ENCODE data around the gene GSN. TPM values are rescaled to one million over a fixed set of nuclear protein-coding genes. Genes with fewer than 3 reads are reported as not detected.
"Not testable (repeated sequence)": the region's sequence is repeated elsewhere in the genome, so short reads cannot be mapped to it uniquely, and the experiment has no call there.

Gene GSN
- polyA plus RNA-seq, 5 donors, result 40.8 to 67.9 (median 49.2) TPM

DNA sequence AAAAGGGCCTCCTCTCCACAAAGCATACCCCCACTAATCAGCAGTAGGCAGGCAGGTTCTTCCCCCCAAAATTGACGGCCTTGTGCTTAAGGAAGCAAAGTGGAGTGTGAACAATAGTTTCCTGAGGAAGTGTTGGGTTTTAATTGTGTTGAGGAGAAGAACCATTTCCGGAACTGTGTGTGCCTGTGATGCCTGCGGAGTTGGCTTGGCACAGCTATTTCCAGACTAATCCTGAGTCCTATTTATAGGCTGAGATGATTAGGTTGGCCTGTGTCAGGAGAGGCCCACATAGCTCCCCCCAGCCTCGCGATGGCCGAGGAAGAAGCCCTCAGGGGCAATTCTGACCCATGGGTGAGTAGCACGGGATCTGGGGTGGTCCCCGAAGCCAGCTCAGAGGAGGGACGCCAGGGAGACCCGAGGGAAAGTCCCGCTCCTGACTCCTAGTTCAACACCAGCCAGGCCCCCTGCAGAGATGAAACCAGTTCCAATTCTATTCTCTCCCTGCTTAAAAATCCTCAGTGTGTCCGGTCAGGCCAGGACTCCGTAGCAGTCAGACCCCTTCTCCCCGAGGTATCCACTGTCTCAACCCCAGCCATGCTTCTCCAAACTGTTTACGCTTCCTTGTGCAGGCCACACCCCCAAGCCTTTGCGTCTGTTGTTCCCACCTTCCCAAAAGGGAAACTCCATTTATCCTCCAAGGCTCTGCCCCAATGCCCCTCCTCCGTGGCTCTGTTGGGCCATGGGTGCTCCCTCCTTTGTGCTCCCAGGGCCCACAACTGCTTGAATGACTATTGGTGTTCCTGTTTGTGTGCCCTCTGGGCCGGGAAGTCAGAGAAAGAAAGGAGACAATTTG lies 18.1 kb downstream of the GSN start:
- no peak for DNase-seq

DNA sequence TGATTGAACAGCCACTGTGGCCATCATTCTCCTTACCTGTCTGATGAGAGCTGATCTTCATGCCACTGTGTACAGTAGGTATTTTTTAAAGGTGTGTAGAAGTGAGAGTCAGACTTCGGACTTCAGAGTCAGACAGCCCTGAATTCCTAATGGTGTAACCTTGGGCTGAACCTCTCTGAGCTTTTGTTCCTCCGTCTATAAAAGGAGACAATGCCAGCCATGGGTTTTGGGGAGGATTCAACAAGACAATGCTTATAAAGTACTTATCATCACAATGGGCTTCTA lies 18.7 kb downstream of the GSN start:
- no peak for DNase-seq

DNA sequence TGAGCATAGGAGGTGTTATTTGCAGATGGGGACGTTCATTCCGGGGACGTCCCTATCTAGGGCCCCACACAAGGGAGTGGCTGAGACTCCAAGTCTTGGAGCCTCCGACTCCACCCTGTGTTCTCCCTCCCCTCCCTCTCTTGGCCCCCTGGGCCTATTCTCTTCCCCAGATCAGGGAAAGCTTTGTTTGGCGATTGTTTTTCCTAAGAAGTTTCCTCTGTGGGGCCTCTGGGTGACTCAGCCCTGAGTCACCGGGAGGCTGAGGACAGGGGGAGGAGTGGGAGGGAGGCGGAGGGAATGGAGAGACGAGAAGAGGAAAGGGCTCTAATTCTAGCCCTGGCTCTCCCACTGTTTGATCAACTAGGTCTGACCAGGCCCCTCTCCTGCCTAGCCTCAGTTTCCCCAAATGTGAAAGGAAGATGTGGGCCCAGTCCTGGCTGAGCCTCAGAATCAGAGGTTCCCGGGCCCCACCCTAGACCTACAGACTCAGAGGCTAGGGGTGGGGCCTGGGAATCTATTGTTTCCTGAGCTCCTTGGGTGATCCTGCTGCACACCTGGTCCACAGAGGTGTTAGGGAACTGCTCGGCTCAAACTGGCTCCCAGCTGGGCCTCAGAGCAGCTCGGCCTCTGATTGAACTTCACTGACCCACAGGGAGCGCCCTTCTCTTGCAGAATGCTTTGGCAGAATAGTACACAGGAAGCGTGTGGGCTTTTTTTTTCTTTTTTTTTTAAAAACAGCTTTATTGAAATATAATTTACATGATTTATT lies 19.2 kb downstream of the GSN start:
- no peak for DNase-seq

DNA sequence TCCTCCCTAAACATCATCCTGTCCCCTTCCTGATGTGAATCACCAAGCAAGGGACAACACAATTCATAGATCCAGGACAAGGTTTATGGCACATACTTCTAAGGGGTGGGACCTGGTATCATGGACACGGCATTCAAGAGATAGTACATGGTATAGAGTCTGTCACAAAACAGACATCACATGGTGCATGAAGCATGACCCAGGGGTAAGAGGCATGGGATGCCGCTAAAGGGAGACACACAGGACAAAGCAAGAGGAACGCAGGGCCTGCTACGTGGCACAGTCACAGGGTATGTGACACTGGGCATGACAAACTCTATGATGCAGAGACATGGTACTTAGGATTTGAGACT lies 20.7 kb downstream of the GSN start:
- DNase-seq, result no peak

DNA sequence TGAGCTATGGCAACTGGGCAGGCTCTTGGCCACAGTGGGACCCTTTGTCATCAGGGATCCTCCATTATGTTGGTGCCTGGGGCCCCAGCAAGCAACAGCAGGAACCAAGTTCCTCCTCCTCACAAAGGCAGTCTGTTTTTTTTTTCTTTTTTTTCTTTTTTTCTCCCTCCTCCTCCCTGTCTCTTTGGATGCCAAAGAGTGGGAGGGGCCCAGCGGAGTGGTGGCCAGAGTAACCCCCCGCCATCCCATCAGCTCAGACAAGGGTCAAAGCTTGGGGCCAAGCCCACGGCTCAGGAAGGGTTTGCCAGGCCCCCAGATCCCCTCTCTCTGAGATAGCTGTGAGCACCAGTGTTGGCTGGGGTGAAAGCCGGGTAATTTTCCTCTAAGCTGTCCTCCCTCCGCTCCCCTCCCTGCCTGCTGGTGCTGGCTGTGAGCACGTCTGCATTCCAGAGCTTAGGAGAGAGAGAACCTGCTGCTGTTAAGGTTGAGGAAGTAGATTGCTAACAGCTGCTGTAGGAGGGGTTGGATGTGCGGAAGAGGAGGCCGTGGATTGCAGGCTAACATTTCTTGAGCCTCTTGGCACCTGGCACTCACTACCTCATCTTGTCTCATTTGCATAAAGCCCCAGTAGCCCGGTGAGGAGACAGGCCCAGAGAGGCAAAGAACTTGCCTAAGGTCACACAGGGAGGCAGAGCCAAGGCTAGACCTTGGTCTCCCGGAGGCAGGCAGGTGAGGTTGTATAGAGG lies 21.2 kb downstream of the GSN start:
- no peak for DNase-seq

DNA sequence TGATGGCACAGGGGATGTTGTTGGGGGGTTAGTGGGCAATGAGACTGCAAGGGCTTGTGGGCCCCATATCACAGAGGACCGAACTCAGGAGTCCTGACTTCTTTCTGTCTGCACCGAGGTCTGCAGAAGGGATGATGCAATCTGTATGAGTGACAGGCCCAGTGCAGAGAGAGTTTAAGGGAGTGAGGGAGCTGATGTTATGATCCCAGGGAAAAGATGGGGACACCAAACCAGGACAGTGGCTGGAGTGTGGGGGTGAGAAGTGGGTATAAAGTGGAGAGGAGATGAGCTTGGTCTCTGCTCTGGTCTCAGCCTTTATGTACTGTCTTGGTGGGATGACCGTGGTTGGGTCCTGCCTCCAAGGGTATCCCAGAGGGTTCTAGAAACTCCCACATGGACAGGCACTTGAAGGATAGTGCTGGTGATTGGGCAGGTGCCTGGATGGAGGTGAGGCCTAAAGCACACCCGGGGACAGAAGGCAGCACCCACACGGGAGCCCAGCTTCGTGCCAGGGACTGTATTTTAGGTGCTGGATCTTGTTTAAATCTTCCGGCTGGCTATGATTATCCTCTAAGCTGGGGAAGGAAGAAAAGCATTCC lies 21.9 kb downstream of the GSN start:
- DNase-seq, result no peak

DNA sequence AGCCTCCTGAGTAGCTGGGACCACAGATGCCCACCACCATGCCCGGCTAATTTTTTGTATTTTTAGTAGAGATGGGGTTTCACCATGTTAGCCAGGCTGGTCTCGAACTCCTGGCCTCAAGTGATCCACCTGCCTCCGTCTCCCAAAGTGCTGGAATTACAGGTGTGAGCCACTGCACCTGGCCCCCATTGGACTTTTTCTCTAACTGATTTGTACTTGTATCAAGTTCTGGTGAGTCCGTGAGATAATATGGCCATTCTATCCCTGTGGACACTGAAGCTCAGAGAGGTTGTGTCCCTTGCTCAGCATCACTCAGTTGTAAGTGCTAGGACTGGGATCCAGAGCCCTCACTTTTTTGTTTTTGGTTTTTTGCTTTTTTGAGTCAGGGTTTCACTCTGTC lies 23.6 kb downstream of the GSN start:
- DNase-seq, result not testable (repeated sequence)

DNA sequence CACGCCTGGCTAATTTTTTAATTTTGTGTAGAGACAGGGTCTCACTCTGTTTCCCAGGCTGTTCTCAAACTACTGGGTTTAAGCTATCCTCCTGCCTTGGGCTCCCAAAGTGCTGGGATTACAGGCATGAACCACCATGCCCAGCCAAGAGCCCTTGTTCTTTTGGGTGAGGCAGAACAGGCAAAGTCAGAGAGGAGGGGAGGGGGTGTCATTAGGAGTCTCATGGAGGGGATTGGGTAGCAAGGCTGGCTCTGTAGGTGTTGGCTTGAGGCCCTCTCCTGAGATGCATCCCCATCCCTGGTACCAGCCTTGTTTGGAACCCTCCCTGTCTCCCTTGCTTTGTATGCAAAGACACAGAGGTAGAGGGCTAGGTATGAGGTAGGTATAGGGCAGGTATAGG lies 24.1 kb downstream of the GSN start:
- no peak for DNase-seq

DNA sequence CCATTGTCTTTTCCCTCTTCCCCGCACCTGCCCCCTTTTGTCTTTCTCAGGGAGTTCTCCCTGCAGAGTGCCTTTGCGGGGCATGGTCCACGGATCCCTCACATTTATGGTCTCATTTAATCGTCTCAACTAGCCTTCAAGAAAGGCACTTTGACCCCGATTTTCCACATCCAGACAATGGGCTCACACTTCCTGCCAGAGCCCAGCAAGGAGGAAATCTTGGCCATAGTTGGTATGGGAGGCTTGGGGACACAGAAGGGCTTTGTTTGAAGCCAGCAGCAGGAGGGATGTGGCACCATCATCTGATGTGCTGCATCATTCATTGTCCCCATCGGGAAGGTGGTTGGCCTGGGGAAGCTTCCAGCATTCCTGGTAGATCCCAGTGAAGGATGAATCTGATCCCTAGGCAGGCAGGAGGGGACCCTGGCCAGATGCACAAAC lies 24.9 kb downstream of the GSN start:
- no peak for DNase-seq

DNA sequence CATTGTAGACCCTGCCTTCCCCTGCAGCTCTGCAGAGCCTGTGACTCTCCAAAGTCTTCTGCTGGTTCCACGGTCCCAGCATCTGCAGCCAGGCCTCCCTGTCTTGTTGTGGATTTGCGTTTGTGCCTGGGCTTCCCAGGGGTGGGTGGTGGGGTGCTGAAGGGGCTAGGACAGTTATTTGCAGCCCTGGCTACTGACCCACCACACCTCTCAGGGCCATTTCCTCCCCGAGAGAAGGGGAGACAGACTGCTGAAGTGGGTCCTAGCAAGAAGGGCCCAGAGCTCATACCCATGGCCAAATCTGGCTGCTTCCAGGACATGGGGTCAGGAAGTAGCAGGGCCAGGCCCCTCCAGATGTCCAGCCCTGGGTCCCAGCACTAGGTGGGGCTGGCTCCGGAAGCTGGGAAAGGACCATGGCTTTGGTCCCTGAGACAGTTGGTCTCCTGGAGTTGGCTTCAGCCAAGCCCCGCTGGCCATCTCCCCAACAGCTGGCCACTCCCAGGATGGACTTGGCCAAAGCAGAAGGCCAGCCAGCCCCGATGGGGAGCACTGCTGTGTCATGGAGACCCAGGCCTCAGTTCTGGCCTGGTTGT lies 26.3 kb downstream of the GSN start:
- no peak for DNase-seq

DNA sequence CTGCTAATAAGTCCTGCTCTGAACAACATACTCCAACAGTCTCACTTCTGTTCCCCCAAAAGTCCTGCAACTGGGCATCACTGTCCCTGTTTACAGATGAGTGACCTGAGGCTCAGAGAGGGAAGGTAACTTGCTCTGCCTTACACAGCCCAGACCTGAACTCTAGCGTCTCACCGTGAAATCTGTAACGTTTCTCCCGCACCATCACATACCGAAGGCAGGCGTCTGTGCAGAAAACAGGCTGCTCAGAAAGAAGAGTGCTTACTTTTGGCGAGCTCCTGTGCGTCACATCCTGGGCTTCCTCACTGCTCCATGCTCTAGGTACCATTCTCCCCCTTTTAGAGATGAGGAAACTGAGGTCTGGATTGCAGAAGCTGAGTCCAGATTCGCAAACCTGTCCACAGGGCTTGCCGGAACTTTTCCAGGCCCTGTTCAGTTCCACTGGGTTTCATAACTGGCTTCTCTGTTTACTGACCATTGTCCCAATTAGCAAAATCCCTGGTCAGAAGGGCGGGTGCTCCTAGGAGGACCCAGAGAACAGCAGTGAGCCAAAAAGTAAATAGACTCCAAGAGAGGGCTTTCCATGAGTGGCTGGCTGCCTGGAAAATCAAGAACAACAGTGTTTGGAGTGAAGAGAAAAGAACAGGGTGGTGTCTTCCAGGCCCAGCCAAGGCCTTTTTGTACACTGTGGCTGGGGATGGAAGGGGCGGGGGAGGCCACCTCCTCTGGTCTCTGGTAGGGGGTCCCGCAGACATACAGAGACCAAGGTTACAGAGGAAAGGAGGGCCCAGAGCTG lies 27.1 kb downstream of the GSN start:
- DNase-seq, result no peak

DNA sequence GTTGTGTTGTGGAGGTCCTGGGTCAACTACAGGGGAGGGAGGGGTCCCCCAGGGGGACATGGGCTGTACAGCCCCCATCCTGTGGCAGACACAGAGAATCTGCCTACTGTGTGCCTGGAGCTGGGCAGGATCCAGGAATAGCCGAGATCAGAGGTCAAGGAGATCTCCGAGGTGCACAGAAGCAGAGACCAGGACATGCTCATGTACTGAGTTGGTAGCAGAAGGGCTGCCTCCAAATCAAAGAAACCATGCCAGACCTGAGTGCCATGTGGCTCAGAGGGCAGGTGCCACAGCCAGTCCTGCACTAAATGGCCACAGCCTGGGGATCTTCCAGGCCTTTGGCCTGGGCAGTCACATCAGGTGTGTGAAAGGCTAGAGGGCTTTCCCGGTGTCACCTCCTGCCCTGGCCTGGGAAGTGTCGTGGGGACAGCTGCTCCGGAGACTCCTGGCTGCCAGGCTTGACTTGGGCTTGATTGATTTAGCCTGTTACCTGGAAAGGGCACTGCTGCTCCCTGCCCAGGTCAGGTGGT lies 27.8 kb downstream of the GSN start:
- no peak for DNase-seq

DNA sequence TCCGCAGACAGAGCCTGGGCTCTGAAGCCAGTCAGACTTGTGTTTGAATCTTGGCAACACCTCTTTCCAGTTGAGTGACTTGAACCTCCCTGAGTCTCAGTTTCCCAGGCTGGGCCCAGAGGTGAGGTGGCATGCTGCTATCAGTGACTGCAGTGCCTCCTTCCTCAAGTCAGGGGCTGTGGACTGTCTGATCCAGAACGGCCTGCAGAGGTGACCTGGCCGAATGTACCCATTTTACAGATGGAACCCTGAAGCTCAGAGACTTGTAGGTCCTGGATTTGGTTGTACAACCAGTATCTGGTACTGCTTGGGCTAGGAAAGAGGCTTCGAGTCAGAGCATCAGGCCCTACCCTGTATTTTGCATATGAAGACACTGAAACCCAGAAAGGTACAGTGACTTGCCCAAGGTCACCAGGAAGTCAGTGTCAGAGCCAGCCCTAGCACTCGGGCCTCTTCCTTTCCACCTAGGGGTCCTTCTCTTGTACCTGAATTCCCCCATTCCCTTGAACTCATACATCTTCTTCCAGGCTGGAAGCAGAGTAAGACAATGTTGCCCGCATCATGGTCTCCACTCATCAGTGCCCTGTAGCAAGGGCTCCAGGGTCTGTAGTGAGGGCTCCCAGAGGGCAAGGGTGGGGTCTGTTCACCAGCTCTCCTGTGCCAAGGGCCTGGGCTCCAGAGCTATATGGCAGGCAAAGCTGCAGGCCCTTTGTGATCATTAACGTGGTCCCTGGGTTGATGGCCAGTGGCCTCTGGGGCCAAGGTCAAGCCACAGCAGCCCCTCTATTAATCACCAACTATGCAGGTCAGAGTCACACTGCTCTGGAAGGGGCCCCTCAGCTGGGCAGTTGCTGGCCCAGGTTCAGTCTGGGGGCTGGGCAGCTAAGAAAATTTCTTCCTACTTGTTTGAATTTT lies 28.5 kb downstream of the GSN start:
- DNase-seq, result no peak

DNA sequence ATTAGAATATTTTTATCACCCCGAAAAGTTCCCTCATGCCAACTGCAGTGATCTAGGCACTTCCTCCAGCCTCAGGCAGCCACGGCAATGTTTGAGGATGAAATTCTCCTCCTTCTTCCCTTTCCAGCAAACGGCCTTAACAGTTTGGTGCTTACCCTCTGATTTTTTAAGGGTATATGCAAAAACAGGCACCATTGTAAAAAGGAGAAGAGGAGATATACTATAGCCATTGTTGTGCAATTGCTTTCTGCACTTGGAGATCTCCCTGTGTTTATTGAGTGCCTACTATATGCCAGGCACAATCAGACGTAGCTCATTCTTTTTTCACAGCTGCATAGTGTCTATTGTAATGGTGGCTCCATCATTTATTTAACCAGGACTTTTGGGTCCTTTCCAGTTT lies 29.4 kb downstream of the GSN start:
- no peak for DNase-seq

DNA sequence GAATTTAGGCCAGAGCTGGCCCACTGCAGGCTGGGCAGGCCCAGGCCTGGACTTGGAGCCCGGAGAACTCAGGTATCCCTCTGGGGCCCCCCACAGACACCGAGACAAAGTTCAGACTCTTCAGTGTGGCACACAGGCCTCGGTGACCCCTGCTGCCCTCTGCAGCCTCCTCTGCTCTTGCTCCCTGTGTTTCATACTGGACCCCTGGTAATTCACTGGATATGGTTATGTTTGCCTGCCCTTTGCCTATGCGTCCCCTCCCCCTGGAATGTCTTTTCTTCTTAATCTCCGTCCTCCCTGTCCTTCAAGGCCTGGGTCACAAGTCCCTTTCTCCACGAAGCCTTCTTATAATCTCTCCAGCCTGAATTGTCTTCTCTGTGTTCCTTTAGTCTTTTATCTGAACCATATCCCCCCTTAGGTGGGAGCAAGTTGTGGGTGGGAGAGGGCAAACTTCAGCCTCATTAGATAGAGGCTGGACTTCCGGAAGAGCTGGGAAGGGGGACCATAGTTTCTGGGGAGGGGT lies 30.1 kb downstream of the GSN start:
- DNase-seq, result no peak

DNA sequence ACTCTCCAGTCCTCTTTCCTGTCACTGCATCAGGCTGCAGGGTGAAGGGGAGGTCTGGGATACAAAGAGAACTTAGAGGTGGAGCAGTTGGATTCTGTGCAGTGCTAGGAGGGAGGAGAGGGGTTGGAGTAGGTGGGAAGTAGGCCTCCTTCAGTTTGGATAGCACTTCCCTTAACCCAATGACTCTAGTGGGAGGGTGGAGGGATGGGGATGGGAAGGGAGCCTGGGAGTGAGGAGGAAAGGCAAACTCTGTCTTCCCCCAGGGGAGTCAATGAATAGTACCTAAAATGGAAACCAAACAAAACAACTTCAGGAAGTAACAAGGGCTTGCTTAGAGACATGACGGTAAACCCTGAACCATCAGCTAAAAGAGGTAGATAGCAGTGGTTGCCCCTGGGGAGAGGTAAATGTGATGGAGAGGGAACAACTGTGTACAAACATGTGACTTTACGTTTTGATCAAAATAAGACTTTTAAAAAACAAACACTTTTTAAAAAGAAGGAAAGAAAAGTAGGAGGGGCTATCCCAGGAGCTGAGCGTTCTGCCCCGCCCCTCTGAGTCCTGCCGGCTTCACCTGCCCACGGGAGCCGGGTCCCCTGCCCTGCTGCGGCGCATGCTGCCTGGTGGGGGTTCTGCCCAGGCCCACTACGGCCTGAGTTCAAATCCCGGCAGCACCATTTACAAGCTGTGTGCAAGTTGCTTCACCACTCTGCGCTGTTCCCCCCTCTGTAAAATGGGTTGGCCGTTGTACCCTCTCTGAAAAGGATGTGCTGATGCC lies 30.9 kb downstream of the GSN start:
- no peak for DNase-seq

DNA sequence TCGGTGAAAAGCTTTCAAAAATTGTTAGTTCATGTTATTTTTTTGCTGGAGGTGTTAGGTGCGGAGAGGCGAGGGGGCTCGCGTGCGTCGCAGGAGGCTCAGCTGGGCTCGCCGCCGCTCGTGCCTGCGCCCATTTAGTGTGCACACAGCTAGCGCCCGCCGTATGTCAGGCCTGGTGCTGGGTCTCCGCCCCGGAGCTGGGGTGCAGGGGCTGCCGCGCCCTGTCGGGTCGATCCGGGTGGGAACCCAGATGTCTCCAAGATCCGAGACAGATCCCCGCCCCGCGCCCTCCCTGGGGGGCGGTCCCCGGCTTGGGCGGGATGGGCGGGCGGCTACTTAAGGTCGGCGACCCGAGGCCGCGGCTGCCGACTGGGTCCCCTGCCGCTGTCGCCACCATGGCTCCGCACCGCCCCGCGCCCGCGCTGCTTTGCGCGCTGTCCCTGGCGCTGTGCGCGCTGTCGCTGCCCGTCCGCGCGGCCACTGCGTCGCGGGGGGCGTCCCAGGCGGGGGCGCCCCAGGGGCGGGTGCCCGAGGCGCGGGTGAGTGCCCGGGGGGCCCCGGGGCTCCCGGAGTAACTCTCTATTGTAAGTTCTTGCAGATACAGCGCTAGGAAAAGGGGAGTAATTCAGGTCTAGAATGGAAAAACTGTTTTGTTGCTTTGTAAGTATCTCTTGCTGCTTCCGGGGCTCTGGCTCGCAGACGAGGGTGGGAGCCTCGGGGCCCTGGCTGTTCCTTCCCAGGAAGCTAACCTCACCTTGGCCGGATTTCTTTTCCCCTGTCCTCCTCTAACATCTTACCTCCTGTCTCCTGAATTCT lies 31.7 kb downstream of the GSN start:
- no peak for DNase-seq
